HG03095 (cell line): ENCODE measurements around the gene MUC4.
"Not testable (repeated sequence)": the region's sequence is repeated elsewhere in the genome, so short reads cannot be mapped to it uniquely, and the experiment has no call there.

ENCODE experiments used
- ATAC-seq: cut with Tn5 transposase; IDR thresholded peaks from one replicate; pipeline ENCODE4 v1.9.1; 2021; ENCODE audit warnings: moderate library complexity; ENCODE audit not compliant: unreplicated experiment

Gene MUC4

DNA sequence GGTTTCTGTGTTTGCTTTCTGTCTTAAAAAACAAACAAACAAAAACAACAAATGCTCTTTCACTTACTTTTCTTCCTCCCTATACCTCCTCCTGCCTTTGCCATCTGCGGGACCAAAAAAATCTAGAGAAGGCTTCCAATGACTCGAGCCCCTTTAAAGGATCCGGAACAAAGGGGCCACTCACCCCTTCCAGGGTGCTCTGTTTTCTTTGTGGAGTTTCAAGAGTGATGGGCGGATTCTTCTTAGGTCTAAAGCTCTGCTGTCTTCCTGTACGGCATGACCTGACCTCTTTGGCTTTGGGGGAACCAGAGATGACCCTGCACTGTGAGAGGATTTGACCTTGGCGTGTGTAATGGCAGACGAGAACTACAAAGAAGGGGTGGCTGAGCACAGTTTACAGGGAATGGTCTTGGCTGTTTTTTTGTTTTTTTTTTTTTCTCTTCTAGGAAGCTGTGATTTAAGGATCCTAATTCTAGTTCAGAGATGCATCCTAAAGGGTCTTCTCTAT, 93.2 kb downstream of the MUC4 start:
- no peak for ATAC-seq

DNA sequence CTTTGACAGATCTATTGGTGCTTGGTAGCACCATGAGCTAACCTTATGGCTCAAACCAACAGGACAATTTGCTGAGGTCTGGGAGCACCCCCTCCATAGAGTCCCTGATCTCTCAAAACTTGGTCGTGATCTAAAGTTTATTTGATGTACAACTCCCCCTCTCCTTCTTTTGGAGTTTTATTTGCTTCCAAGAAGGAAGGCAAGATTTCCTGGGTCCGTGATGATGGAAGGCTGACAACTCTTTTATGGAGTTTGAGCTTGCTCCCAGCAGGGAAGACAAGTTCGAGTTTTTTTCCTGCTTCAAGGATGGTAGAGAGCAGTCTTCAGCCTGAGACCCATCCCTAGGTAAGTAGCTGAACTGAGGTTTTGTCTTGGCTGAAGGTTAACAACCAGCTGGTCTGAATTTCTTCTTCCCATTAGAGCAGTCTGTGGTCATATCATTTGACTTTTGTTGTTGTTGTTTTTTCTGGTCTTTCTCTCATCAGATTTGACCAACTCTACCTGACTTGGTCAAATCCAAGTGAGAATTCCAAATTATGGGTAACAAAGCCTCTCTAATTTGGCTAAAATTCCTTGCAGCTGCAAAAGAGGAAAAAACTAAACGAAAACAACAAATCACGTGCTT, 93.8 kb downstream of the MUC4 start:
- no peak for ATAC-seq

DNA sequence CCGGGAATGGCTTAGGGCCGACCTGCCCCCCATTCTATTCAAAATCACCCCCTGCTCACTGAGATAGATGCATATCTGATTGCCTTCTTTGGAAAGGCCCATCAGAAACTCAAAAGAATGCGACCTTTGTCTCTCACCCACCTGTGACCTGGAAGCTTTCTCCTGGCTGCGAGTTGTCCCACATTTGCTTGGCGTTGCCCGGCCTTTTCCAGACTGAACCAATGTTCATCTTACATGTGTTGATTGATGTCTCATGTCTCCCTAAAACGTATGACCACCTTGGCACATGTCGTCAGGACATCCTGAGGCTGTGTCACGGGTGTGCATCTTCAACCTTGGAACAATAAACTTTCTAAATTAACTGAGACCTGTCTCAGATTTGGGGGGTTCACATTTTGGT, 94.3 kb downstream of the MUC4 start:
- no peak for ATAC-seq

DNA sequence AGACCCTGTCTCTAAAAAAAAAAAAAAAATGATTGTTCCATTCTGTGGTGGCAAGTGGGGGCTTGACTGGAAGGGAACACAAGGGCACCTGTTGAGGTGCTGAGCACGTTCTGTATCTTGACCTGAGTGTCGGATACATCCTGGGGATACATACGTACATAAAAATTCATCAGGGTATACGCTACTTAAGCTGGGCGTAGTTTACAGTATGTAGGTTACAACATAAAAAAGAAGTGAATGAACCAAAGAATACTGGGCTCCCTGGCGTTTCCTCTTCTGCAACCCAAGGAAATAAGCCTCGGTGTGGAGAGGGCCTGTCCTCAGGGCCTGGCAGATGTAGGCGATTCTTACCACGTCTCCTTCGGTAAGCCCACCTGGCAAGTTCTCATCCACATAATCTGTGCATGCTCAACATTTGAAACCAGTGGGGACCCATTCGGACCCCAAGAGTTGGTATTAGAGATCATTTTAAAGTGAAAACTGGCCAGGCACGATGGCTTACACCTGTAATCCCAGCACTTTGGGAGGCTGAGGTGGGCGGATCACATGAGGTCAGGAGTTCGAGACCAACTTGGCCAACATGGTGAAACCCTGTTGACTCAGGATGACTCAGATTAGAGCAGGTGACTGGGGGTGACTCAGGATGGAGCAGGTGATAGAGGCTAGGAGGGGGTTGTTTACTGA, 96.0 kb downstream of the MUC4 start:
- no peak for ATAC-seq

DNA sequence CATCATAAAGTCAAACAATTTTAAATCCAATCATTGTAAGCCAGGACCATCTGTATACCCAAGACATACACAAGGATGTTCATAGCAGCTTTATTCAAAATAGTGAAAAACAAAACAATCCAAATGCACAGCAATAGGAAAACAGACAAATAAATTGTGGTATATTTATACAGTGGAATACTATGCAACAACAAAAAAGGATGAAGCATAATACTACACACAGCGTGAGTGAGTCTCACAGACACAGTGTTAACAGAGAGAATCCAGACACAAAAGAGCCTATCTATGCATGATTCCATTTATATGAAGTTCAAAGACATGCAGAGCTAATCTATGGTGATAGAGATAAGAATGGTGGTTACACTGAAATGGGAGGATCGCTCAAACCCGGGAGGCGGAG, 96.6 kb downstream of the MUC4 start:
- ATAC-seq = no peak

DNA sequence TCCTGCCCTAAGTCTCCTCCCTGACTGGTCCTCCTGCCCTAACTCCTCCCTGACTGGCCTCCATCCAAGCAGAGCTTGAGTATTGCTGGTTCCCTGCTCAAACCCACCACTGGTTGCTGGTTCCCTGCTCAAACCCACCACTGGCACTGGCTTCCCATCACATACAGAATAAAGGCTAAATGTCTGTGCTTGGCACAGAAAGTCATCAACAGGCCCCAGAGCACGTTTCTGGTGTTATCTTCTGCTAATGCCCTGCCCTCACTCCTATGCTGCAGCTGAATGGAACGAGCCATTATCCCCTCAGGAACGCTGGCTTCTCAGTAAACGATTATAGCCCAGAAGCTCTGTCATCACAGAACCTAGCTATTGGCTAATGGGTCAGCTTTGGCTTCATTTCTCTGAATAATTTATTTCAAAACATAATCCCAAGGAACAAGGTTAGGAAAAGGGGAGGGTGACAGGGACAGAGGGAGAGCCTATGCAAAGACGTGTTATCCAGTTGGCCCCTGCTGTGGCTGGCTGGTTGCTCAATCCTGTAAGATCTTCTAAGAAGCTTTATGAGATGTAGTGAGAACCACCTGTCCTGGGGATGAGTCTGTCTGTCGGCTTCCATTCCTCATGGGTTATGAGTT, 97.2 kb downstream of the MUC4 start:
- ATAC-seq = no peak

DNA sequence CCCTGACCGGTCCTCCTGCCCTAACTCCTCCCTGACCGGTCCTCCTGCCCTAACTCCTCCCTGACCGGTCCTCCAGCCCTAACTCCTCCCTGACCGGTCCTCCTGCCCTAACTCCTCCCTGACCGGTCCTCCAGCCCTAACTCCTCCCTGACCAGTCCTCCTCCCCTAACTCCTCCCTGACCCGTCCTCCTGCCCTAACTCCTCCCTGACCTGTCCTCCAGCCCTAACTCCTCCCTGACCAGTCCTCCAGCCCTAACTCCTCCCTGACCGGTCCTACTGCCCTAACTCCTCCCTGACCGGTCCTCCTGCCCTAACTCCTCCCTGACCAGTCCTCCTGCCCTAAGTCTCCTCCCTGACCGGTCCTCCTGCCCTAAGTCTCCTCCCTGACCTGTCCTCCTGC, 98.6 kb downstream of the MUC4 start:
- not testable (repeated sequence) for ATAC-seq

DNA sequence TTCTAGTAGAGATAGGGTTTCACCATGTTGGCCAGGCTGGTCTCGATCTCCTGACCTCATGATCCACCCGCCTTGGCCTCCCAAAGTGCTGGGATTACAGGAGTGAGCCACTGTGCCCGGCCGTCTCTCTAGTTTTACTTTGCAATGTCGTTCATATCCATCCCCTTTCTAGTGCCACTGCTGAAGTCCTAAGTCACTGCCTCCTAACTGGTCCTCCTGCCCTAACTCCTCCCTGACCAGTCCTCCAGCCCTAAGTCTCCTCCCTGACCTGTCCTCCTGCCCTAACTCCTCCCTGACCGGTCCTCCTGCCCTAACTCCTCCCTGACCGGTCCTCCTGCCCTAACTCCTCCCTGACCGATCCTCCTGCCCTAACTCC, 99.2 kb downstream of the MUC4 start:
- ATAC-seq = not testable (repeated sequence)

DNA sequence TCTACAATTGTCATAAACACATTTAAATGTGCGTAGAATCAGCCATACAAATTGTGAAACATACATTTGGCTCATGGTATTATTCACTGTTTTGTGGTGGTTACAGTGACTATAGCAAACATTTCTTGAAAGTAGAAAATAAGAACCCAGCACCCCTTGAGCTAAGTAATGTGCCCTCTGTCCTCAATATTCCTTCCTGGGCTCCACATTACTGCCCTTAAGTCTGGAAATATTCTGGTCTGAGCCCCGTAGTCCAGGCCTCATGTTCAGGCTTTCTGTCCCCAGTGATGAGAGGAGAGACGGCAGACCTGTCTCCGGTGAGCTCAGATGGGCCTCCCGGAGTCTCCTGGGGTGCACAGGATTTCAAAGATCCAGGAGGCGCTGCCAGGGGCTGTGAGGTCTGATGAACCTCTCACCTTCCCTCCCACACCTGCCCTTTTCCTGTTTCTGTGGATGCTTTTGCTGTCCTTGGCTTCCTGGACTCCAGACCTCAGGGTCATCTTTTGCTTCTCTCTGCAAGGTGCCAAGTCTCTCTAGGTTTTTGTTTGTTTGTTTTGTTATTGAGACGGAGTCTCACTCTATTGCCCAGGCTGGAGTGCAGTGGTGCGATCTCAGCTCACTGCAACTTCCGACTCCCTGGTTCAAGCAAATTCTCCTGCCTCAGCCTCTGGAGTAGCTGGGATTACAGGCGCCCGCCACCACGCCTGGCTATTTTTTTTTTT, 99.8 kb downstream of the MUC4 start:
- no peak for ATAC-seq

DNA sequence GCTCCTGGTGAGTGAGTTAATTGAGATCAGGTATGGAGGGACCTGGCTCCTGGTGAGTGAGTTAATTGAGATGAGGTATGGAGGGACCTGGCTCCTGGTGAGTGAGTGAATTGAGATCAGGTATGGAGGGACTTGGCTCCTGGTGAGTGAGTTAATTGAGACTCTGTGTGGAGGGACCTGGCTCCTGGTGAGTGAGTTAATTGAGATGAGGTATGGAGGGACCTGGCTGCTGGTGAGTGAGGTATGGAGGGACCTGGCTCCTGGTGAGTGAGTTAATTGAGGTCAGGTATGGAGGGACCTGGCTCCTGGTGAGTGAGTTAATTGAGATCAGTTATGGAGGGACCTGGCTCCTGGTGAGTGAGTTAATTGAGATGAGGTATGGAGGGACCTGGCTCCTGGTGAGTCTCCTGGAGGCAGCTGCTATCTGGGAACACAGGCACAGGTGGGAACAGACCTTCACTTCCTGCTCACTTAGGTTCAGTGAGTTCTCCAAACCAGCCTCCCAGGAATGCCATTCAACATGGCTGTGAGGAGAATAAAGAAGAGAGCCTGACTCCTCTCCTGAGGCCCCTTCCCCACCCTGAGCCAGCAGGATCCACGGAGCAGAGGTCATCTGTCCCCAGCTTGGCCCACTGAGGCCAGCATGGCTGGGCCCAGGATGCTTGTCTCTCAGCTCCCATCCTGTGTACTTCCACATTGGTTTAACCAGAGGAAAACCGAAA, 100.5 kb downstream of the MUC4 start:
- ATAC-seq = not testable (repeated sequence)

DNA sequence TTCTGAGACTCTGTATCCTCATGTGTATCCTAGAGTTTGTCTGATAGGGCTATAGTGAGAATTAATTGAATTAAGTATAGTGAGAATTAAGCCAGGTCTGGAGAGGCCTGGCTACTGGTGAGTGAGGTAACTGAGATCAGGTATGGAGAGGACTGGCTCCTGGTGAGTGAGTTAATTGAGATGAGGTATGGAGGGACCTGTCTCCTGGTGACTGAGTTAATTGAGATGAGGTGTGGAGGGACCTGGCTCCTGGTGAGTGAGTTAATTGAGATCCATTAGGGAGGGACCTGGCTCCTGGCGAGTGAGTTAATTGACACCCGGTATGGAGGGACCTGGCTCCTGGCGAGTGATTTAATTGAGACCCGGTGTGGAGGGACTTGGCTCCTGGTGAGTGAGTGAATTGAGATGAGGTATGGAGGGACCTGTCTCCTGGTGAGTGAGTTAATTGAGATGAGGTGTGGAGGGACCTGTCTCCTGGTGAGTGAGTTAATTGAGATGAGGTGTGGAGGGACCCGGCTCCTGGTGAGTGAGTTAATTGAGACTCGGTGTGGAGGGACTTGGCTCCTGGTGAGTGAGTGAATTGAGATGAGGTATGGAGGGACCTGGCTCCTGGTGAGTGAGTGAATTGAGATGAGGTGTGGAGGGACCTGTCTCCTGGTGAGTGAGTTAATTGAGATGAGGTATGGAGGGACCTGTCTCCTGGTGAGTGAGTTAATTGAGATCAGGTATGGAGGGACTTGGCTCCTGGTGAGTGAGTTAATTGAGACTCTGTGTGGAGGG, 101.4 kb downstream of the MUC4 start:
- ATAC-seq = not testable (repeated sequence)

DNA sequence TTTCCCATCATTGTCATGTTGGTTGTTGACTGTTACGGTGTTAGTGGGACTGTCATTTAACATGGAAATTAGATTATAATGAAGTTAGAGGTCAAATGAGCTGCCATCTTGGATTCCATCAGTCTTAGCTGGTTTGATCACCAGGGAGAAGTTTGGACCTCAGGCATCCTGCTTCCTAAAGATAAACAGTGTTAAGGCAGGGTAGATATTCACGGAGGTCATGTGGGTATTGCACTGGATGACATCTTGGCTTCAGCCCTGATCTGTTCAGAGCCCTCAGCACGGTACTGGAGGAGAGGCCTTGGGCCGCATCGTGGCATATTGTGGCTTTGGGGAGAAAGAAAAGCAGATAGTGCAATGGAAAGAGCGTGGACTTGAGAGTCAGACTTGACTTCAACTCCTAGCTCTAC, 102.0 kb downstream of the MUC4 start:
- no peak for ATAC-seq

DNA sequence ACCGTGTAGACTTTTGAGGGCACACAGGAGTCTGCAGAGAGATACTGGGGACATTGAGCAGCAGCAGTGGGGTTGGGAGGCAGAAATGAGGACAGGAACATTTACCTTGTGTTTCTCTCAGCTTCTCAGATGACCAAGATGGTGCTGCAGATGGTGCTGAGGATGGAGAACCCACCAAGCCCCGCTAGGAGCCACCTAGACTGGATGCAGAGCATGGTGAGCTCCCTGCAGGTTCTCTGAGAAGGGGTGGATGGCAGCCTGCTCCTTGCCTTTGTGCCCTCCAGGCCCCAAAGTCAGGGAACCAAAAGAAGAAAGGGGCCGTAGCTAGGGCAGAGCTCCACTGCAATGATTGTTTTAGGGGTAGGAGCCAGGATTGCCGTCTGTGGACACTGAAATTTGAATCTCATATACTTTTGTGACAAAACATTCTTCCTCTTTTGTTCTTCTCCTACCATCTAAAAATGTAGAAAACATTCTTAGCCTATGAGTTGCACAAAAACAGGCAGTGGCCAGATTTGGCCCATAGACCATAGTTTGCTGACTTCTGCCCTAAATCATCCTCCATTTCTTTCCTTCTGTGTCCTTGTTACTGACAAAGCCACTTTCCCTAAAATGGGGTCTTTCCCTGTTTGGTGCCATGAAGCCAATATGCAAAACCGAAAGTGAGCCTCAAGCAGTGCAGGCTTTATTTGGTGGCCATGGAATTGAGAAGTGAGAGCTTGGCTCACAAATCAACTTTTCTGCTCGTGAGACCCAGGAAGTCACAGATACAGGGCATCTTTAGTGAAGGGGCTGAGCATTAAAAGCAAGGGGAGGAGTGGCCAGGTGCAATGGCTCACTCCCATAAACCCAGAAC, 102.9 kb downstream of the MUC4 start:
- ATAC-seq = no peak

DNA sequence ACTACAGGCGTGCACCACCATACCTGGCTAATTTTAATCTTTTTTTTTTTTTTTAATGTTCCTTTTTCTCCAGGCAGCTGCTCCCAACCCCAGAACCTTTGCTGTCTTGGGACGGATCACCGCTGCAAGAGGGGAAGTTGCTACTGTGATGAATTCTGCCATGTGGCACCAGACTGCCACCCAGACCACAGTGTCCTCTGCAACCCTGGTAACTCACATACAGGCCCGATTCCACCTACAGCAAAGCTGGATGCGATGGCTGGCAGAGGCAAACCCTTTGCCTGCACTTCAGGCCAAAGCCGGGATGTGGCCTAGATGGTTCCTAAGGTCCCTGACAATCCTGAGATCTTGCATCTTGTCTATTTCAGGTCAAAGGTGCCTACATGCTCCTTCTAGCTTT, 103.7 kb downstream of the MUC4 start:
- no peak for ATAC-seq

DNA sequence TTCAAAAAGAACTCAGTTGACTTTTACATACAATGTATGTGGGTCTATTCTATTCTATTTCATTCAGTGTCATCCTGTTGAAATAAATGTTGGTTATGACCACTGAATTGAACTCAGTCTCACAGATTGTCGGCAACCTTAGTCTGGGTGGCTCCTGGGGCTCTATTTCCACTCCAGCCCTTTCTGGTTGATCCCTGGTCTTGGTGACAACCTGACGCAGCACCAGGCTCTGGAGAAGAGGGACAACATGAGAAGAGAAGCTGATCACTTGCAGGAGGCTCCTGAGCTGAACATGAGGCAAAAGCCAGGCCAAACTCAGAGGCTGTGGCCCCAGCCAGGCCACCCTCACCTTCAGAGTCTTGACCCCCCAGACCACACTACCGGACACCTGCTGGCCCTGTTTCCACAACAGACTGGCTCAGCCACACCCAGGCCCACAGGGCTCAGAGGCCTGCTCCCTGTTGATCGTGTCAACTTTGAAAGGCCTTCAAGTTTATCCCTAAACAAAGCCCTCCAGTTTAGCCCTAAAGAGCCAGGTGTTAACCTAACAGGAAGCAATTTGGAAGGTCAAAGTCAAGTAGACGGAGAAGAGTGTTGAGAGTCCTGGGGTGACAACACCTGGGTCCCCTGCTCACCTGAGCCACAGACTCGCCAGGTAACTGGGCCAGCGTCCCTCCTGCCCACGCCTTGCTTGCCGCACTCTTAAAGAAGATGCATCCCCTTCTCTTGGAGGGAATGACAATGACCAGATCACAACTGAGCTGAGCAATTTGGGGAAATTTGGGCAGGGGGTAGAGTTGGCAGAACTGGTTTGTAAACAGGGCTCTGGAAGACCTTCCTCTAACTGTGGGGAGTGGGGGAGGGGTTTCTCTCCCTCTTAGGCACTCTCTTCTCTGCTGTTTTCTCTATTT, 106.4 kb downstream of the MUC4 start:
- ATAC-seq = no peak

DNA sequence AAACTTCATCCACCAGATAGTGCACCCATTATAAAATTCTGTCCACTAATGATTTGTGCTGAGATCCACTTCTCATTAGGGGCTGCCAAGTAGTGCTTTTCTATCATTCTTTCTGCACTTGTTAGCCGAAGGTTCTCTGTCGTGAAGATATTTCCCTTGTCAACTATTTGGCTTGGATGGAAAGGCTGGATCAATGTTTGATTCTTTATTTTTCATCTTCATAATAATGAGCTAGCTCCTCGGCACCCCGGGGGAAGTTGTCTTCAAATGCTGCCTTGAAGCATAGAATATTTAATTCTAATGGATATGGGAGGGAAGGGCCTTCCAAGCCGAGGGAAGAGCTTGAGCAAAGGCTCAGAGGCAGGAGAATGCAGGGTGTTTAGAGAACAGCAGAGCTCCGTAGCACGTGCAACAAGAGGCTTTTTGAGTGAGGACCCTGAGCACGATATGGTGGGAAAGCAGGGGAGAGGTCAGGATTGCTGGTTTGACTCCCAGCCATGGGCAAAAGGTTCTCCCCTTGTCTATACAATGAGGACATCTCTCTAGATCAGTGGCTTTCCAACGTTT, 107.2 kb downstream of the MUC4 start:
- ATAC-seq = no peak

DNA sequence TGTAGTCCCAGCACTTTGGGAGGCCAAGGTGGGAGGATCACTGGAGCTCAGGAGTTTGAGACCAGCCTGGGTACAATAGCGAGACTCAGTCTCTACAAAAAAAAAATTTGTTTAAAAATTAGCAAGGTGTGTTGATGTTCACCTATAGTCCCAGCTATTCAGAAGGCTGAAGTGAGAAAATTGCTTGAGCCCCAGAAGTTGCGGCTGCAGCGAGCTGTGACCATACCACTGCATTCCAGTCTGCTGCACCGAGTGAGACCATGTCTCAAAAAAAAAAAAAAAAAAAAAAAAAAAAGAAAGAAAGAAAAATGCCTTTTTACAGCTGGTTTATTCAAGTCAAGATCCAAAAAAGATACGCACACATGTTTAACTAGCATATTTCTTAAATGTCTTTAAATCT, 108.0 kb downstream of the MUC4 start:
- no peak for ATAC-seq
